CD4-positive, alpha-beta T cell treated with Interleukin-4 for 1 hour (primary cell): ENCODE measurements around the gene ABCC11.

Source experiments
- DNase-seq, 2 donors: peaks; one replicate each; pipeline ENCODE4 v3.0.0-alpha.2; 2020 to 2022

The ABCC11 gene

GRCh38 chr16:48157794-48158193 lies 89.5 kb downstream of the ABCC11 start:
- DNase-seq: no peak

GRCh38 chr16:48157302-48157701 lies 90.0 kb downstream of the ABCC11 start:
- DNase-seq: no peak

- DNase-seq: peak; percentile 71 to 73
These were observed 90.5 kb downstream of the ABCC11 start for GRCh38 chr16:48156790-48157209.

GRCh38 chr16:48155926-48156789 lies 91.2 kb downstream of the ABCC11 start, which contains the start of gene ABCC12:
Gene ABCC12 (minus strand): TSS chr16:48155993. CDS start chr16:48146424, 9,569 bp downstream.
- no peak for DNase-seq

DNA sequence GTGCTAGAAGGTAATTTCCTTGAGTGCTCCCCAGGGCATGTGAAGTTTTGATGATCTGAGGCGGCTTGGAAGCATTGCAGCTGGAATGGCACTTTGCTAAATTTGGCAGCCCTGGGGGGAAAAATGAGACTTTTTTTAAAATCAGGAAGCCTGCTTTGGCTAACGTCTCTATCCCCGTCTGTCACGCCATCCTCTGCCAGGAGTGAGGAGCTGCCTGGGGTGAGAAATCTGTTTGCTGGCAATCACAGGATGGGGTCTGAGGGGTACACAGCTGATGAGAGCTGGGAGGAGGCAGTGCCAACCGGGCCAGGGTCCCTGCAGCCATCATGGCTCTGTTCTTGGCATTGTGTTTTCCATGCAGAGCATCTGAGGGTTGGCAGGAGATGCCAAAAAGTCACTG lies 93.6 kb downstream of the ABCC11 start:
- DNase-seq: no peak

DNA sequence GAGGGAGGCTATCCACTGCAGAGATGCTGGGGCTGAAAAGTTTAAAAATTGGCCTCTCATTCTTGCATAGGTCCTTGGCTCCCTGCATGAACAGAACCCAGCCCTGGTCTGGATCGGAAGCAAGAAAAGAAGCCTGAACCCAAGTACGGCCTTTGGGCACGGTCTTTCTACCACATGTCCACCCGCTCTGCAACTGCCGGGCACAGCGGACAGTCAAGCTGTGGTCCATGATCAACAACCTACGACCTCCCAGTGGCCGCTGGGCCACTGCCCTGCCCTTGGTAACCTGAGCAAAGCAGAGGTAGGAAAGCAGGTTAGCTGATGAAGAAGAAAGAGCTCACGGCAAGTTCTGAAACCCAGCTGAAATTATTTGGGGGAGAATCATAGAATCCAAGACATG lies 95.1 kb downstream of the ABCC11 start:
- DNase-seq: no peak

GRCh38 chr16:48150707-48151106 lies 96.6 kb downstream of the ABCC11 start:
- DNase-seq: no peak

DNA sequence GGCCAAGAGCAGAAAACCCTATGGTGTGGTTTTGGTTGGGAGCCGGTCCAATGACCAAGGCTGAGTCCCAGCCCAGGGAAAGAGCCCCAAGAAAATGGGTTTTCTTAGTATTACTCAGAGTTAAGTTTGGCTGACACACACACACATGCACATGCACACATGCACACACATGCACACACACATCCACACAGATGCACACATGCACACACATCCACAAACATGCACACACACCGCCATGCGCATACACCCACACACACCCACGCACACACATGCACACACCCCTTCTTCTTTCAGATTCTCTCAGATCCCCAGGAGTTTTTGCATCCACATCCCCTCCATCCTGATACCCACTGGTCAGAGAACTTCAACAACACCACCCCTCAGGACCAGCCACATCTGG lies 100.6 kb downstream of the ABCC11 start:
- DNase-seq: no peak

- DNase-seq: no peak
These were observed 101.2 kb downstream of the ABCC11 start for GRCh38 chr16:48146131-48146530.

- no peak for DNase-seq
These were observed 103.4 kb downstream of the ABCC11 start for GRCh38 chr16:48143812-48144368.

DNA sequence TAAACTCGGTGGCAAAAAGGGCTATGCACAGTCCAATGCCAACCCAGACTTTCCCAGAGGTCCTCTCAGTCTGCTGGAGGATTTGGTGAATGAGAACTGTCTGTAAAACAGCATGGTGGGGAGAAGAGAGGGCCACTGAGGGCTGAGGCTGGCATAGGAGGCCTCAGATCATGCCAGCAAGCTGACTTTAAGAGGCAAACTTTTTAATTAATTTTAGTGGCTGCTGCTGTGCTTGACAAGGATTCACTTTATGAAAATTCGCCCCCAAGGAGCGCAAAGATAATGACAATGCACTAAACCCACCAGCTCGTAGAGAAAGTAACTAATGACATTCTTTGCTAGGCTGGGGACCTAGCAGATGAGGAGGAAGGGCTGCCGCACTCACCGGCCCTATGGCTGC lies 106.5 kb downstream of the ABCC11 start:
- DNase-seq: no peak

DNA sequence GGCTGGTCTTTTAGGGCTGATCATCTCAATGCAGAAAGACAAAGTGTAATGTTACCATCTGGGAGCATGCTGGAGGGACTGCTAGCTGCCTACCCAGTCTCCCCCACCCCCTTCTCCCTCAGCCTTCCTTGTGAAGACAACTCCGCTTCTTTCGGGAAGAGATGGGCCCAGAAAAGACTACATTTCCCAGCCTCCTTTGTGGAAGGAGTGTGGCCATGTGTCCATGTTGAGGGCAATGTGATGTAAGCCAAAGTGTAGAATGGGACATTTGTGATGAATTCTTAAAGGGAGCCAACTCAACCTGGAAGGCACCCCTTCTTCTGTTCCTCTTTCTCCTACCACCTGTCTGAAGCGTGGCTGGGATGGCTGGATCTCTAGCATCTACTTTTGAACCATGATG lies 107.8 kb downstream of the ABCC11 start:
- DNase-seq: no peak

- no peak for DNase-seq
These were observed 108.8 kb downstream of the ABCC11 start for GRCh38 chr16:48138543-48138942.

GRCh38 chr16:48137822-48138221 lies 109.5 kb downstream of the ABCC11 start:
- DNase-seq: no peak

DNA sequence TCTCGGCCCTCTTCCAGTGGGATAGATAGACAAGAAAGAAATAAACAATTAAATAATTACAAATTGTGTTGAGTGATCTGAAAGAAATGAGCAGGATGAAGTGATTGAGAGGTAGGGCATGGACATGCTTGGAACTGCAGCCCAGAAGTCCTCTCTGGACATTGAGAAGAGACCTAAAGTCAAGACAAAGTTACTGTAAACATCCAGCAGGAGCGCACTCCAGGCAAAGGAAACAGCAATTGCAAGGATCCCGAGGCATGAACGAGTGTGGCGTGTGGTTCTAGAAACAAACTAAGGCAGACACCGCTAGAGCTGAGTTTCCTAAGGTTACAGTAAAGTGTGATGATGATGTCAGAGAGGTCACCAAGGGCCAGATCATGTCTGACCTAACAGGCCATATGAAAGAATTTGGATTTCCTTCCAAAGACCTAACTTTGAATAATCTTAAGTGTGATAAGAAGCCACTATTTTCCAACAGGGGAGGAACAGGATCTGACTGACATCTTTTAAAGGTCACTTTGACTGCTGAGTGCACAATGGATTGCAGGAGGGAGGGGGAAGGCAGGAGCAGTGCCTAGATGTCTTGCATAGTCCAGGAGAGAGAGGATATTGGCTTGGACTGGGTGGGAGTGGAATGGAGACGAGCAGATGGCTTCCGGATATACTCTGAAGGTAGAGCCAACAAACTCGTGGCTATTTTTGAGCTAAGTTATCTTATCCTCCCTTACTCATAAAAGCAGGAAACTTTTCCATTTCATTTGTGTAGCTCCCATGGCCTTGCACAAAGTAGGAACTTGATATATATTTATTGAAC lies 110.6 kb downstream of the ABCC11 start:
- DNase-seq: no peak

DNA sequence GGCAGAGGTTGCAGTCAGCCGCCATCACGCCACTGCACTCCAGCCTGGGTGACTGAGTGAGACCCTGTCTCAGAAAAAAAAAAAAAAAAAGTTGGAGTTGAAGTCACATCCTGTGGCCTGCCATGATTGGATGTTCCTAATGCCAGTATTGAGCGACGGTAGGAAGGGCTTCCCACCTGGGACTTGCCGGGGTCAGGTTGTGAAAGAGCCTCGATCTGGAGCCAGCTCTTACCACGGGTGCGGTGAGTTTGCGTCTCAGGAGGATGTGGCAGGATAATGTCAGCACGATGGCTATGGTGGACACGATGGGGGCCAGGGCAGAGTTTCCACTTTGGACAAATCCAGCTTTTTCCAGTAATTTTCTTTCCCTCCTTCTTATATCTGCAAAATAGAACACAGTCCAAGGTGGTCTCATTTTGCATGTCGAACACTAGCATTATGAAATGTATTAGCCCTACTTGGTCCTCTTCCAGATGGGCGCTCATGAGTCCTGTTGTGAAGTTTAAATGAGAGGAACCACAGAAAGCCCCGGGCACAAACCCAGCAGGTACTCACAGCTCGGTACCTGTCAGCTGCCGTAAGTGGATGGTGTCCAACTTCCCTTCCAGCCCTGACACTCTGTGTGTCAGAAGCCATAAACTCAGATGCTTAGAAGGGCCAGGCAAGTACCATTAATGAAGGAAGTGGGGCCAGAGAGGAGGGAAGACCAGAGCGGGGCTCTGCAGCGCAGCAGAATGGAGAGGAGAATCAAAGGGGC lies 113.7 kb downstream of the ABCC11 start:
- DNase-seq: no peak

DNA sequence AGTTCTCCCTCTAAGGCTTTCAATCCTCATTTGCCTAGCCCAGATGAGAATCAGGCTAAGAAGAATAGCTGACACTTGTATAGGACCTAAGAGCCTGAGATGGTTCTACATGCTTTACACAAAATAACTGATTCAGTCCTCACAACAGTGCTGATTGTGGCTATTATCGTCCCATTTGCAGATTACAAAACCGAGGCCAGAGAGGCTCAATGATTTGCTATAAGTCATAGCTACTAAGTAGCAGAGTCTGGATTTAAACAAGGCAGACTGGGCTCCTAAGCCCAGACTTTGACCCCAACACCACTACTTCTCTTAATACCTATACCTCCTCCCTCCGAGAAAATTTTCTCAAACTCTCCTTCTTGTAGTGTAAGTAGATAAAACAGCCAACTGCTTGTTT lies 114.6 kb downstream of the ABCC11 start:
- DNase-seq: no peak

DNA sequence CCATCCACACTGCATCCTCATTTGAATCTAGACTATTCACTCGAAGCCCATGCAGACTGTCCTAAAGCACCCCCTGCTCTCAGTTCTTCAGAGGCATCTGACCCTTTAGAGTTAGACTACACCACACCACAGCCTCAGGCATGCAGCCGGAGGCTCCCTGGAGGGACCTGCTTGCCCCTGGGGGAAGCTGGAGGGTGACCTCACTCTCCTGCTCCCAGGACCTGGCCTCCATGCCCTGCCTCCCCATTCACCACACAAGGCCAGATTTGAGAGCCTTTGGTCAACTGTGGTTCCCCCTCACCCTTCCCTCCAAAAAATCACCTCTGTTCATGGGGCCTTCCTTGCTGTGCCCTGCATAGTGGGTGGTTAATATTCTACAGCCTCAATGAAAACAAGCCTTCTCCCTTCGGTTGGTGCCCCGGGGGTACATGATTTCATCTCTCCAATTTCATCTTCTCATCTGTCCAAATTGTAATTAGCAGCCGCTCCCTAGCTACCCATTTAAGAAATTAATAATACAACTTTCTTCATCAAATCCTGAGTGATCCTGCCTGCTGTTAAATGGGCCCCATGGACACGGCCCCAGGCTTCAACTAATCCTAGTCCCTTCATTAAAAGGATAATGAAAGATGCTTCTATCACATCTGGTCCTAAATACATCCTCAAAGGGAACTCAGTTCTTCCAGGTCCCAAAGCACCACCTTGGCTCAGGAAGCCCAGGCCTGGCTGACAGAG lies 116.0 kb downstream of the ABCC11 start:
- DNase-seq: no peak

DNA sequence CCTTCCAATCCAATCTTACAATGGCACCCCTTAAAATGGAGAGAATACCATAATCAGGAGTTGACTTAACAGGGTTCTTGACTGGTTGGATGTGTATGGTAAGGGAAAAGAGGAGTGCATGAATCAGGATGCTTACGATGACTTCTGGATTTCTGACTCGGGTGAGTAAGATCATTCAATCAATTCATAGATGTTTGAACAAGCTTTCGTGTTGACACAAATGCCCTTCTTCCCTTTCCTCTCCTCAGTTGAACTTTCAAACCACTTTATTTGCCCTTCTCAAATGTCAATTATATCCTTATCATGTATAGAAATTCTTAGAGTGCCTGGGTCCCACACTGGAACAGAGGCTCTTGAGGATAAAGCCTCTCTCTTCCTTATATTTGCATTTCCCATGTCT lies 117.4 kb downstream of the ABCC11 start:
- DNase-seq: no peak

GRCh38 chr16:48128769-48129168 lies 118.6 kb downstream of the ABCC11 start:
- DNase-seq: no peak

DNA sequence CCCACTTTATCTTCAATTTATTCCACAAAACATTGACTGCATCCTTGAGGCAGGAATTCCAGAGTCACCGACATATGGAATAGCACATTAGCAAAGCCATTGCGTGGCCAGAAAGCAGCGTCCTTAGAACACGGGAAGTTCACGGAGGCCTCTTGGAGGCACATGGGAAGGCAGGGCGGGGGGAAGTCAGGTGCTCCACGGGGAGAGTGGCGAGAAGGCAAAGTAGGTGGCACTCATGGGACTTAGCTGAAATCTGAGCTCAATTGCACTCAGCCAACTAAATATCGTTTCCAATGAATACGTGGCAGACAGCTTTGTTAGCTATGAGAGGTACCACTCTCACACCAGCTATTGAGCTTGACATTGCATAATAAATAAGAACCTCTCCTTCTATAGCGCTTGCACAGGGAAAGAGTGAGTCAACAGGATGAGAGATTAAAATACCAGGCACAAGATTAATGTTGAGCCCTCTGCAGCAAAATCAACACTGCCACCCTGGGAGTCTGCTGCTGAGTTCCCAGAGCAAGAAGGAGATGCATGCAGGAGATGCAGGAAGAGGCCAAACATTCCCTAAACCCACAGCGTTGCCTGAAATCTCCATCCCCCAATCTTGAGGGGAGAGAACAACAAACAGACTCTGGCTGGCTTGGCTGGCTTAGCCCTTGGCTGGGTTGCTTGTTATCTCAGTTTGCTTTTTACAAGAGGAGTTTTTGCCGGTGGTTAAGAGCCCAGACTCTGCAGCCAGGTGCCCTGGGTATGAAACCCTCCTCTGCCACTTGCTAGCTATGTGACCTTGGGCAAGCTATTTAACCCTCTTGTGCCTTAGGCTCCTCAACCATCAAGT lies 120.3 kb downstream of the ABCC11 start:
- no peak for DNase-seq
